BLaER1 treated with 17β-estradiol and CSF1 and Interleukin-3, amounts not matched to agents 10 nM and 100 nM (cell line): ENCODE results near the gene CCSER2.

Experiments used
- H3K27ac ChIP-seq, 11 experiments: shearing (Covaris generic); formaldehyde crosslinking; 2 replicates each; pipeline ENCODE4 v1.8.1; 2022
- H3K27me3 ChIP-seq, 11 experiments: shearing (Covaris generic); formaldehyde crosslinking; 2 replicates each; pipeline ENCODE4 v1.8.1; 2022
- H3K36me3 ChIP-seq, 11 experiments: shearing (Covaris generic); formaldehyde crosslinking; 2 replicates each; pipeline ENCODE4 v1.8.1; 2022
- H3K4me1 ChIP-seq, 10 experiments: shearing (Covaris generic); formaldehyde crosslinking; 2 replicates each; pipeline ENCODE4 v1.8.1; 2022
- H3K4me2 ChIP-seq, 11 experiments: shearing (Covaris generic); formaldehyde crosslinking; 2 replicates each; pipeline ENCODE4 v1.8.1; 2022
- H3K4me3 ChIP-seq, 10 experiments: shearing (Covaris generic); formaldehyde crosslinking; 2 replicates each; pipeline ENCODE4 v1.8.1; 2022
- H3K9ac ChIP-seq, 11 experiments: shearing (Covaris generic); formaldehyde crosslinking; 2 replicates each; pipeline ENCODE4 v1.8.1; 2022
- H3K9me3 ChIP-seq, 11 experiments: shearing (Covaris generic); formaldehyde crosslinking; replicated peaks in 1 of 11; 2 replicates each; pipeline ENCODE4 v1.8.1; 2022
- H4K20me1 ChIP-seq, 11 experiments: shearing (Covaris generic); formaldehyde crosslinking; 2 replicates each; pipeline ENCODE4 v1.8.1; 2022
- Cebpa-rat ChIP-seq, 11 experiments: shearing (Covaris generic); IDR thresholded peaks; 2 replicates each; pipeline ENCODE4 v1.8.1; 2022

Gene CCSER2

GRCh38 chr10:84374455-84374854 lies 46.1 kb downstream of the CCSER2 start:
- TF ChIP-seq Cebpa-rat (IDR thresholded peaks at IDR 0.05) = no peak
- no peak overlapping the region for H3K27ac ChIP-seq
- H3K9ac ChIP-seq = no peak overlapping the region
- no peak overlapping the region for H3K4me2 ChIP-seq
- H3K36me3 ChIP-seq = peaks cover 15 to 47% (median 30%) of the 10 kb centered on the region in 11 experiments; a peak in 20 of 22 replicates
- no peak overlapping the region for H3K4me3 ChIP-seq
- H3K27me3 ChIP-seq = no peaks in the 10 kb centered on the region
- H3K9me3 ChIP-seq = no peaks in the 10 kb centered on the region
- peaks cover 0 to 19% (median 7%) of the 10 kb centered on the region in 10 experiments; a peak in 10 of 20 replicates for H3K4me1 ChIP-seq
- H4K20me1 ChIP-seq = peaks cover 0 to 63% (median 9%) of the 10 kb centered on the region in 11 experiments; a peak in 10 of 22 replicates

DNA sequence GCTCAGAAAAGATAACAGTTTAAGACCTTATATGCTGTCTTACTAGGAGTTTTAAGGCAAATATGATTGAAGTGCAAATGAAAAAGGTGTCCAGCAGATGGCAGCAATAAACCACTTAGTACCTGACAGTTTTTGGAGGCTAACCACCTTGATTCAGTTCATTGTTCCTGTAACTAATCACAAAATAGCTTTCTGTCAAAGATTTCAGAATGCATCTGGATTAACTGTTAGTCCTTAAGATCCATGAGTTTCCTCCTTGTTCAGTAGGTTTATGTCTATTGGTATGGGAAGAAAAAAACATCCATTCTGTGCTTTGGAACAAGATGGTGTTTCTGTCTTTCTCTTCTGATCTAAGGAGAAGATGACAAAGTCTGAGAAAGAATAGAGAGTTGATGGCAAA lies 46.6 kb downstream of the CCSER2 start:
- no peaks in the 10 kb centered on the region for H3K9me3 ChIP-seq
- no peak overlapping the region for H3K9ac ChIP-seq
- H3K27me3 ChIP-seq = no peaks in the 10 kb centered on the region
- H3K27ac ChIP-seq = no peak overlapping the region
- no peak overlapping the region for H3K4me2 ChIP-seq
- peaks cover 0 to 58% (median 9%) of the 10 kb centered on the region in 11 experiments; a peak in 10 of 22 replicates for H4K20me1 ChIP-seq
- H3K36me3 ChIP-seq = peaks cover 15 to 50% (median 30%) of the 10 kb centered on the region in 11 experiments; a peak in 20 of 22 replicates
- TF ChIP-seq Cebpa-rat (IDR thresholded peaks at IDR 0.05) = no peak
- H3K4me3 ChIP-seq = no peak overlapping the region
- H3K4me1 ChIP-seq = peaks cover 0 to 19% (median 7%) of the 10 kb centered on the region in 10 experiments; a peak in 10 of 20 replicates

DNA sequence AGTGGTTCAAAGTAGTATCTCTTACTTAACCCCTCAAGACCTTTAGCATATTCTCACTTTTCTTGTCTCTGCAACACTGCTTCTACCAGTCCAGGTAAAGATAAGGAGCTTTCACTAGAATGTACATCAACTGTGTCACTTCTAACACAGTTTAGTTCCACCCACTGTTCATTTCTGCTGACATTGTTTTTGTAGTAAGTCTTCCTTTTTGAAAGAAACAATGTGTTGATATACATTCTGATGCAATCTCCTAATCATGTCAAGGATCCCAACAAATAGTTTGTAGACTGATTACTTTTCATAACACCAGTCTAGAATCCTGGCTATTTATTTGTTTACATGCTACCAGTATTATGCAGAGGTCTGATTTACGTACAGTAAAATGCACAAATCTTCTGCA lies 47.5 kb downstream of the CCSER2 start:
- Histone ChIP-seq H4K20me1 (peaks cover 0 to 49% (median 9%) of the 10 kb centered on the region in 11 experiments; a peak in 10 of 22 replicates), H3K27ac (no peak overlapping the region), H3K4me3 (no peak overlapping the region), H3K9ac (no peak overlapping the region), H3K36me3 (peaks cover 20 to 57% (median 37%) of the 10 kb centered on the region in 11 experiments; a peak in 21 of 22 replicates), H3K4me1 (peaks cover 0 to 19% (median 7%) of the 10 kb centered on the region in 10 experiments; a peak in 10 of 20 replicates), H3K27me3 (no peaks in the 10 kb centered on the region), H3K4me2 (no peak overlapping the region), H3K9me3 (peaks cover 0 to 7% (median 0%) of the 10 kb centered on the region in 11 experiments; a peak in 2 of 22 replicates)
- no peak for TF ChIP-seq Cebpa-rat (IDR thresholded peaks at IDR 0.05)

- H3K27me3 ChIP-seq = no peaks in the 10 kb centered on the region
- H3K27ac ChIP-seq = no peak overlapping the region
- peaks cover 17 to 33% (median 29%) of the 10 kb centered on the region in 11 experiments; a peak in 21 of 22 replicates for H3K9me3 ChIP-seq
- TF ChIP-seq Cebpa-rat (IDR thresholded peaks at IDR 0.05) = no peak
- H3K4me2 ChIP-seq = no peak overlapping the region
- H3K4me3 ChIP-seq = no peak overlapping the region
- peaks cover 0 to 13% (median 0%) of the 10 kb centered on the region in 10 experiments; a peak in 3 of 20 replicates for H3K4me1 ChIP-seq
- peaks cover 11 to 58% (median 36%) of the 10 kb centered on the region in 11 experiments; a peak in 21 of 22 replicates for H3K36me3 ChIP-seq
- H3K9ac ChIP-seq = no peak overlapping the region
- peaks cover 0 to 25% (median 0%) of the 10 kb centered on the region in 11 experiments; a peak in 3 of 22 replicates for H4K20me1 ChIP-seq
These were observed 59.8 kb downstream of the CCSER2 start for GRCh38 chr10:84388148-84388547.

DNA sequence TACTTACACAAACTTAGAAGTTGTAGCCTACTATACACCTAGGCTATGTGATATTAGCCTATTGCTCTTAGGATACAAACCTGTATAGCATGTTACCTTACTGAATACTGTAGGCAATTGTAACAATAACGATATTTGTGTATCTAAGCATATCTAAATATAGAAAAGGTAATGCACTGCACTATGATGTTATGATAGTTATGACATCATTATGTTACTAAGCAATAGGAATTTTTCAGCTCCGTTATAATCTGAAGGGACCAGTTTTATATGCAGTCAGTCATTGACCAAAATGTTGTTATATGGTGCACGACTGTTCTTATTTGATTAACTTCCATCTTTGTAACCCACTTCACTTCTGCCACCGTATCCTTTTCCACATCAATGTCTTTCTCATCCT lies 62.0 kb downstream of the CCSER2 start:
- no peak overlapping the region for H3K9ac ChIP-seq
- H3K4me1 ChIP-seq = peaks cover 0 to 13% (median 0%) of the 10 kb centered on the region in 10 experiments; a peak in 3 of 20 replicates
- no peaks in the 10 kb centered on the region for H3K27me3 ChIP-seq
- TF ChIP-seq Cebpa-rat (IDR thresholded peaks at IDR 0.05) = no peak
- no peak overlapping the region for H3K4me2 ChIP-seq
- H3K9me3 ChIP-seq = peaks cover 2 to 16% (median 12%) of the 10 kb centered on the region in 11 experiments; a peak in 21 of 22 replicates
- H3K36me3 ChIP-seq = peaks cover 2 to 39% (median 25%) of the 10 kb centered on the region in 11 experiments; a peak in 15 of 22 replicates
- peaks cover 0 to 32% (median 0%) of the 10 kb centered on the region in 11 experiments; a peak in 3 of 22 replicates for H4K20me1 ChIP-seq
- no peak overlapping the region for H3K4me3 ChIP-seq
- no peak overlapping the region for H3K27ac ChIP-seq

DNA sequence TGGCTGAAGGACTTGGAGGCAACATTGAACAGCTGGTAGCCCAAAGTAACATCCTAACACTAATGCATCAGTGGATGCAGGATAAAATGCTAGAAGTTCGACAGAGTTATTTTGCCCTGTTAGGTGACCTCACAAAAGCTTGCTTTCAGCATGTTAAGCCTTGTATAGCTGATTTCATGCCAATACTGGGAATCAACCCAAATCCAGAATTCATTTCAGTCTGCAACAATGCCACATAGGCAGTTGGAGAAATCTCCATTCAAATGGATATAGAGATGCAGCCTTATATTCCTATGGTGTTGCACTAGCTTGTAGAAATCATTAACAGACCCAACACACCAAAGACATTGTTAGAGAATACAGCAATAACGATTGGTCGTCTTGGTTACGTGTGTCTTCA lies 62.9 kb downstream of the CCSER2 start:
- peaks cover 0 to 13% (median 8%) of the 10 kb centered on the region in 11 experiments; a peak in 13 of 22 replicates for H3K9me3 ChIP-seq
- H3K27me3 ChIP-seq = no peaks in the 10 kb centered on the region
- no peak overlapping the region for H3K4me3 ChIP-seq
- H4K20me1 ChIP-seq = peaks cover 0 to 32% (median 0%) of the 10 kb centered on the region in 11 experiments; a peak in 3 of 22 replicates
- TF ChIP-seq Cebpa-rat (IDR thresholded peaks at IDR 0.05) = no peak
- H3K9ac ChIP-seq = no peak overlapping the region
- peaks cover 0 to 13% (median 0%) of the 10 kb centered on the region in 10 experiments; a peak in 3 of 20 replicates for H3K4me1 ChIP-seq
- no peak overlapping the region for H3K27ac ChIP-seq
- peaks cover 3 to 37% (median 29%) of the 10 kb centered on the region in 11 experiments; a peak in 14 of 22 replicates for H3K36me3 ChIP-seq
- no peak overlapping the region for H3K4me2 ChIP-seq

DNA sequence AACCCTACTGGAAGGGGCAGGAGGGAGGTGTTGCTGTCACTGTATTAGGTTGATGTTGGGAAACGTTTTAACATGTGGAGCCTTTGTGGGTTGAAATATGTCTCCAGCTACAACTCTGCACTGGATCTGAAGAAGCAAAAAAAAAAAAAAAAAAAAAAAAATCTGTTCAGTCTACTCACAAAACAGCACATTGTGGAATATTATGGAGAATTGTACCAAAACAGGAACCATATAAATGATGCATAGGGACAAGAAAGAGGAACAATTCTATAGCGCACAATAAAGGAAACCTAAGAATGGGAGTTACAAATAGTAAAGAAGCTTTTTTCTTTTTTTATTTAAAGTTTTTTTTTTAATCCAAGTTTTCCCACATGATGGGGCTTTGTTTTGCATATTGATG lies 63.8 kb downstream of the CCSER2 start:
- no peak overlapping the region for H3K27ac ChIP-seq
- H3K4me1 ChIP-seq = peaks cover 0 to 13% (median 0%) of the 10 kb centered on the region in 10 experiments; a peak in 3 of 20 replicates
- no peak overlapping the region for H3K4me3 ChIP-seq
- no peak for TF ChIP-seq Cebpa-rat (IDR thresholded peaks at IDR 0.05)
- H3K9ac ChIP-seq = no peak overlapping the region
- peaks cover 0 to 11% (median 5%) of the 10 kb centered on the region in 11 experiments; a peak in 7 of 22 replicates for H3K9me3 ChIP-seq
- H3K36me3 ChIP-seq = peaks cover 3 to 36% (median 29%) of the 10 kb centered on the region in 11 experiments; a peak in 13 of 22 replicates
- H3K4me2 ChIP-seq = no peak overlapping the region
- H3K27me3 ChIP-seq = no peaks in the 10 kb centered on the region
- peaks cover 0 to 33% (median 0%) of the 10 kb centered on the region in 11 experiments; a peak in 3 of 22 replicates for H4K20me1 ChIP-seq

DNA sequence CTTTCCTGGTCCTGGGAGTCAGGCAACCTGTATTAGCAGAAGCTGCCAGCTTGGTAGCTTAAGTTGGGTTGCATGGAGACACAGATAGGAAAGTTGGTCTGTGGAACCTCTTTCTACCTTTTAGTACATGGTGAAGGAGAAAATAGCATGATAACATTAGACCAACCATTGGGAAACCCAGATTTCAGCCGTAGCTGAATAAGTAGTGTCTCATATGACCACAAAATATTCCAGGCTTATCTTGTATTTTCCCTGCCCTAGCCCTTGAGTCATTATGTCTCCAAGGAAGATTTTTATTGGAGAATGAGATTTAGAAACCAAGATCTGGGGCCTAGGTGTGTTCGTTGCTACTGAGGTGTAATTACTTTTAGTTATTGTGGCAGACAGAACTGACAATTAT lies 67.2 kb downstream of the CCSER2 start:
- no peak overlapping the region for H3K4me2 ChIP-seq
- no peak for TF ChIP-seq Cebpa-rat (IDR thresholded peaks at IDR 0.05)
- no peak overlapping the region for H3K4me3 ChIP-seq
- no peak overlapping the region for H3K27ac ChIP-seq
- H3K4me1 ChIP-seq = peaks cover 0 to 30% (median 0%) of the 10 kb centered on the region in 10 experiments; a peak in 6 of 20 replicates
- no peaks in the 10 kb centered on the region for H3K27me3 ChIP-seq
- H4K20me1 ChIP-seq = peaks cover 0 to 51% (median 0%) of the 10 kb centered on the region in 11 experiments; a peak in 3 of 22 replicates
- H3K9me3 ChIP-seq = peaks cover 0 to 26% (median 16%) of the 10 kb centered on the region in 11 experiments; a peak in 18 of 22 replicates
- no peak overlapping the region for H3K9ac ChIP-seq
- H3K36me3 ChIP-seq = peaks cover 6 to 20% (median 18%) of the 10 kb centered on the region in 11 experiments; a peak in 14 of 22 replicates

DNA sequence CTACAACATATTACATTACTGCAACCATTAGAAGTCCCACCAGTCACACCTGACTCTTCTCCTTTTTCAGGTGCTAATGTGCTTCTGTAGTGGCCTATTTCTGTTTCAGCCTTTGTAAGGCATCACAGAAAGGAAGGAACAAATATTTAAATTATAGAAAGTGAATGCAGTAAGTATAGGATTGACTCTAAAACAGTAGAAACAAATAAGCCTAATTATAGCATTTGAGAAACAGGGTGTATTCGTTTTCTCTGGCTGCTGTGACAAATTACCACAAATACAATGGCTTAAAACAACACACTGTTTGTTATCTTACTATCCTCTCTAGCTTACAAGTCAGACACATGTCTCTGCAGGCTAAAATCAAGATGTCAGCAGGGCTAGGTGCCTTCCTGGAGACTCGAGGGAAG lies 69.4 kb downstream of the CCSER2 start:
- Histone ChIP-seq H3K9me3 (peaks cover 0 to 28% (median 19%) of the 10 kb centered on the region in 11 experiments; a peak in 18 of 22 replicates), H3K27me3 (no peaks in the 10 kb centered on the region), H3K4me1 (peaks cover 0 to 18% (median 0%) of the 10 kb centered on the region in 10 experiments; a peak in 6 of 20 replicates), H3K36me3 (peaks cover 6 to 29% (median 18%) of the 10 kb centered on the region in 11 experiments; a peak in 16 of 22 replicates), H3K4me3 (no peak overlapping the region), H3K9ac (no peak overlapping the region), H4K20me1 (peaks cover 0 to 32% (median 0%) of the 10 kb centered on the region in 11 experiments; a peak in 2 of 22 replicates), H3K27ac (no peak overlapping the region), H3K4me2 (peak overlapping the region in 1 of 11 experiments; percentile 18; a peak in 3 of 22 replicates)
- no peak for TF ChIP-seq Cebpa-rat (IDR thresholded peaks at IDR 0.05)
